Left ventricle myocardium superior (tissue), 1 donor: Measurements from ENCODE around the gene AP3S1. TPM values are rescaled to one million over a fixed set of nuclear protein-coding genes. Genes with fewer than 3 reads are reported as not detected.
A peak's percentile ranks its signal among the peaks of the same experiment; 100 is the strongest.
"Not testable (repeated sequence)": the region's sequence is repeated elsewhere in the genome, so short reads cannot be mapped to it uniquely, and the experiment has no call there.

Experiments used
- ATAC-seq: fragments of 200-7000 bp; cut with Tn5 transposase; one replicate; pipeline ENCODE4 v1.9.1; 2020; ENCODE audit warnings: mild to moderate bottlenecking, moderate library complexity
- DNase-seq: peaks from one replicate; pipeline ENCODE4 v3.0.0-alpha.2; 2020
- intact Hi-C: fragments of 100-400 bp; cut with micrococcal nuclease; formaldehyde crosslinking; loops from one replicate; pipeline ENCODE4 v1.11.0; 2022
- total RNA-seq: library from RNA; stranded (reverse); fragmentation: NEBNext Ultra II Directional; extraction: Animal tissue kit (Norgen Biotek cat#: 25700); gene quantifications from one replicate; pipeline ENCODE4 v1.2.1, GENCODE V29; 2021
- donor health status: DM: no; HTN: yes; CAD: no; lungs with severe emphysema.

AP3S1 gene
- total RNA-seq, 1 donor from 2014 or later, result 50.9 TPM

DNA sequence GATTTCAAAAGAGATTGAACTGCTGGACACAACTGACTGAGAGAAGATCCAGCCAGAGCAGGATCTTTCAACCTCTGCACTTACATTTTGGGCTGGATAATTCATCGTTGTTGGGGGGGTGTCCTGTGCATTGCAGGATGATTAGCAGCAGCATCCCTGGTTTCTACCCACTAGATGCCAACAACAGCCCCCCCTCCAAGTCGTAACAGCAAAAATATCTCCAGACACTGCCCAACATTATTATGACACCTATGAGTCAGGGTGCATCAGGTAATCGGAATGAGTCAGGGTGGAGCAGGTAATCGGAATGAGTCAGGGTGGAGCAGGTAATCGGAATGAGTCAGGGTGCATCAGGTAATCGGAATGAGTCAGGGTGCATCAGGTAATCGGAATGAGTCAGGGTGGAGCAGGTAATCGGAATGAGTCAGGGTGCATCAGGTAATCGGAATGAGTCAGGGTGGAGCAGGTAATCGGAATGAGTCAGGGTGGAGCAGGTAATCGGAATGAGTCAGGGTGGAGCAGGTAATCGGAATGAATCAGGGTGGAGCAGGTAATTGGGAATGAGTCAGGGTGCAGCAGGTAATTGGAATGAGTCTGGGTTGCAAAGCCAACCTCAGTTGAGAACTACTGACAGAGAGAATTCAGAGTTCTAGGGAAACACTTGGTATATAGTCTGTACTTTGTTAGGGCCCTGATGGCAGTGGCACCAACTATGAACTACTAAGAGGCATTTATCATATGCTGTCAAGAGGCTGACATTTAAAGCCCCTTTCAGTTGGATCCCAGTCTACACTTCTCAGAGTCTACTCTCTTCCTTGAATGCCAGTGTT is 87.1 kb downstream of the AP3S1 start:
- ATAC-seq, DNase-seq, intact Hi-C loops: not testable (repeated sequence)

- ATAC-seq, intact Hi-C loops, DNase-seq: not testable (repeated sequence)
These were observed 88.4 kb downstream of the AP3S1 start for GRCh38 chr5:115930171-115930570.

DNA sequence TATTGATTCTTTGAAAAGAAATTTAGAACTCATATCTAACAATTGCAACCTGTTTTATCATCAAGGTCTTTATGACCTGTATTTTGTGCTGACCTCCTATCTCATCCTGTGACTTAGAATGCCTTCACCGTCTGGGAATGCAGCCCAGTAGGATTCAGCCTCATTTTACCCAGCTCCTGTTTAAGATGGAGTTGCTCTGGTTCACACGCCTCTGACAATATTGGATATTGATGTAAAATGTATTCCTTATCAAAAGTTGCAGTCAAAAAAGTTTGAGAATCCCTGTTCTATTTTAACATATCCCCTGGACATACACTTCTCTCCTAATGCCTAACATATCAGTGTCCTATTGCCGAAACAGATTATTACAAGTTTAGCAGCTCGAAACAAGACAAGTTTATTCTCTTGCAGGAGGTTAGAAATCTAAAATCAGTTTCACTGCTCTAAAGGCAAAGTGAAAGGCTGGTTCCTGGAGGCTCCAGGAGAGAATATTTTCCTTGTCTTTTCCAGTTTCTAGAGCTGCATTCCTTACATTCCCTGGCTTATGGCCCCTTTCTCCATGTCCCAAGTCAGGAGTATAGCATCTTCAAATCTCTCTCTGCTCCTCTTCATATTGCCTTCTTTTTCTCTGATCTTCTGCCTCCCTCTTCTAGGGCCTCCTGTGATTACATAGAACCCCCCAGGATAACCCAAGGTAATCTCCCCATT is 89.0 kb downstream of the AP3S1 start:
- intact Hi-C loops, result no loop called here
- ATAC-seq, result no peak
- DNase-seq, result no peak

DNA sequence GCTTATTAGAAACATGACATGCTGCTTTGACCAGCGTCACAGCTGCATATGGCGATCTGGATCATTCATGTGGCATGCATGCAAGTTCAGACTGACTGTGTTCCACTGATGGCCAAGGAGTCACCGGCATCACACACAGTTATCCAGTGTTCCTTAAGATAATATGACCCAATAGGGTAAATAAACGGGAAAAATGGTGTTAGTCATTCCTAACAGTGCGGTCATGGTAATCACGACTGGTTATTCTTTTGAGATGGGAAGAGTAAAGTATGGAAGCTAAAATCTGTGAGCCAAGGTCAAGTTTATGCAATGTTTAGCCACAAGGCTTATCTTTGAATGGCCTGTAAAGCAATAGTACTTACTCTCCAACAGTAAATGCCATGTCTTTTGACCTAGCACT is 91.3 kb downstream of the AP3S1 start:
- intact Hi-C loops, result no loop called here
- no peak for ATAC-seq

GRCh38 chr5:115934388-115934974 is 92.7 kb downstream of the AP3S1 start:
- intact Hi-C loops, result no loop called here
- ATAC-seq (no peak), DNase-seq (no peak)

More for the DNA sequence above, 91.3 kb downstream of the AP3S1 start:
- no peak for DNase-seq

DNA sequence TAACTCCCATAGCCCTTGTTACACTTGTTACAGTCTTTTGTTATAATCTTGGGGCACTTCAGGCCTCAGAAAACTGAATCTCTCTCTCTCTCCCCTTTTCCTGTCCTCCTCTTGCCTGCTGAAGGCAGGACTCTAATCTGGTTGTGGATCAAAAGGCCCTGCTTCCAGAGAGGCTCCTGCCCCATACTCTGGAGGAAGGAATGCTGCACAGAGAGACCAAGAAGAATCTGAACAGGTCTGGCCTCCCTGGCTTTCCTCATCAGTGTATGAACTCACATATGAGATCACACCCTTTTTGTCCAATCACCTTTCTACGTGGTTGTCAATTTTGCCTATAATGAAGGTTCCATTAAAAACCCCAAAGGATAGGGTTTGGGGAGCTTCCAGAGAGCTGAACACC is 94.3 kb downstream of the AP3S1 start:
- ATAC-seq (no peak), DNase-seq (no peak)
- intact Hi-C loops, result no loop called here

- ATAC-seq, result no peak
- intact Hi-C loops, result no loop called here
- no peak for DNase-seq
These were observed 97.3 kb downstream of the AP3S1 start for GRCh38 chr5:115939059-115939458.

- intact Hi-C loops, result no loop called here
- peak; percentile 95 for ATAC-seq
These were observed 98.5 kb downstream of the AP3S1 start for GRCh38 chr5:115940080-115940810.

GRCh38 chr5:115941051-115941675 is 99.4 kb downstream of the AP3S1 start:
- intact Hi-C loops, result no loop called here
- no peak for DNase-seq
- ATAC-seq, result peak; percentile 51

More at GRCh38 chr5:115940080-115940810, 98.5 kb downstream of the AP3S1 start:
- no peak for DNase-seq

DNA sequence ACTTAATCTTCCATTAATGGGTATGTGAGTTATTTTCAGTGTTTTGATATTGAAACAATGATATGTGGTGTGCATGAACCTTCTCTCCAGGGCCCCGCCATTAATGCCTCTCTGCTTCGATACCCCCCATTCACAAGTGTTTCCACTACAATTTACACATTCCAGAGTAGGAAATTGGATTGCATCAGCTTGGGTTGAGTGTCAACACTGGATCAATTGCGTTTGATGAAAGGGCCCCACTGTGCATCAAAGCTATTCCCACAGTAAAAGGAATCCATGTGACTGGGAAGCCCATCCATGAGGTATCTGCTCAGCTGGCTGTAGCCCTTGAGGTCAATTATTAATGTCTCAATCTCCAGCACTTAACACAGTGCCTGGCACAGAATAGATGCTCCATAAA is 102.8 kb downstream of the AP3S1 start:
- ATAC-seq, result no peak
- DNase-seq, result no peak
- intact Hi-C loops, result no loop called here

- intact Hi-C loops, result no loop called here
- ATAC-seq, result no peak
- no peak for DNase-seq
These were observed 104.9 kb downstream of the AP3S1 start for GRCh38 chr5:115946655-115947054.

DNA sequence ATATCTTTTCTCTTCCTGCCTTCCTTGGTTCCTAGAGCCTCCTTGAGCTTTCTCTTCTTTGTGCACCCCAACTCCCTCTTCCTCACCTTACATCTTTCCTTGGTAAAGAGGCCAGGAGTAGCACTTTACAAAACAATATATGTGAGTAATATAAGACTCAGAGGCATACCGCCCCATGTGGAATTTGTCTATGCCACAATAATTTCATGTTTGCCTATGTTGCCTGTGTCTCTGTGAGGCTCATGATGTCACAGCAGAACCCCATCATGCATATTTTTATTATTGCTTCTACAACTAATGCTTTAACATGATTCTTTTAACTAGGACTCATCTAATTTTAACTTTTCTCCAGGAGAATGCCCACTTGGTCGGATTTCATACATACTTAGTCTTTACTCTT is 105.5 kb downstream of the AP3S1 start:
- DNase-seq (no peak), ATAC-seq (no peak)
- intact Hi-C loops, result no loop called here

DNA sequence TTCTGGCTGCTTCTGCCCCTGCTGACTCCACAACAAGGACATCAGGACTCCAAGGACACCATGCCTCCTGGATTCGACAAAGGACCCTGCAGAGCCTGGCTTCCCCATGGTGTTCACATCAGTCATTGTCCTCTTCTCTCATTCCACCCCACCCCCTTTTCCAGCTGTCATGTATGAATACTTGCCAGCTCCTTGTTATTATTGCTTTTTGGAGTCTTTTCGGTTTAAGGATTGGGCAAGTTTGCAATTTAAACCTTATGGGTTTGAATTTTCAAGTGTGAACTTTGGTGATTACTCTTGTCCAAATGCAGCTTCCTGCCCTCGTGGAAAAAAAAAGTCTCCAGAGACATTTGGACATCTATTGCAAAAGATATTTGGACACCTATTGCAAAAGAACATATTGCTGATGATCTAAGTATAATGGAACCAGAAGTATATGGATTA is 106.4 kb downstream of the AP3S1 start:
- intact Hi-C loops, result no loop called here
- DNase-seq, result no peak
- ATAC-seq, result peak; percentile 75

GRCh38 chr5:115949096-115949495 is 107.4 kb downstream of the AP3S1 start:
- ATAC-seq (no peak), DNase-seq (no peak)

GRCh38 chr5:115952588-115952987 is 110.9 kb downstream of the AP3S1 start:
- ATAC-seq (no peak), DNase-seq (no peak)
- intact Hi-C loops, result no loop called here

More at GRCh38 chr5:115949096-115949495, 107.4 kb downstream of the AP3S1 start:
- intact Hi-C loops, result no loop called here

DNA sequence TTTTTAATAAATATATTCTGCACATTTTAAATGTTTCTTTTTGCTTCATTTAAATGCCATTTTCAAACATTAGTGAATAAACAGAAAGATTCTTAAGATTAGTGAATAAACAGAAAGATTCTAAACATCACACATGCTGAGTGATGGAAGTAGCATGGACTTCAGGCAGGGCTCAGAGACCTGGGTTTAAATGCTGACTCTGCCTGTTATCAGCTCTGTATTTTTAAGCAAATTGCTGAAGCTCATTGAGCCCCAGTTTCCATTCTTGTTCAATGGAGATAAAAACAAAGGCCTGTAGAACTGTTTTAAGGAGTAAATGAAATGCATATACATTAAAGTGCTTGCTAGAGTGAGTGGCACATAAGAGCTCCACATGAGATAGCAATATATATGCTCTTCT is 112.4 kb downstream of the AP3S1 start:
- DNase-seq, result no peak
- no peak for ATAC-seq

GRCh38 chr5:115956957-115957356 is 115.2 kb downstream of the AP3S1 start:
- no peak for DNase-seq
- no peak for ATAC-seq
- intact Hi-C loops, result no loop called here

More for the DNA sequence above, 112.4 kb downstream of the AP3S1 start:
- intact Hi-C loops, result no loop called here

- intact Hi-C loops, result no loop called here
- ATAC-seq (peak; percentile 38), DNase-seq (peak; percentile 36)
These were observed 119.9 kb downstream of the AP3S1 start for GRCh38 chr5:115961381-115962238.
